Osteocyte (in vitro differentiated cells): ENCODE results near the gene CLNK. TPM values are rescaled to one million over a fixed set of nuclear protein-coding genes. Genes with fewer than 3 reads are reported as not detected.
A peak's percentile ranks its signal among the peaks of the same experiment; 100 is the strongest.

ENCODE experiments used
- DNase-seq: peaks from one replicate; pipeline ENCODE4 v3.0.0; 2021; ENCODE audit warnings: mixed read lengths; ENCODE audit not compliant: unreplicated experiment; ENCODE audit errors: extremely low spot score
- H3K27ac Mint-ChIP-seq: one replicate; pipeline ENCODE4 v1.8.0; 2021; ENCODE audit warnings: mild to moderate bottlenecking, mixed read lengths; ENCODE audit not compliant: unreplicated experiment
- H3K27me3 Mint-ChIP-seq: one replicate; pipeline ENCODE4 v1.8.0; 2021; ENCODE audit warnings: mixed read lengths; ENCODE audit not compliant: unreplicated experiment
- H3K36me3 Mint-ChIP-seq: one replicate; pipeline ENCODE4 v1.8.0; 2021; ENCODE audit warnings: mixed read lengths; ENCODE audit not compliant: unreplicated experiment
- H3K4me1 Mint-ChIP-seq: one replicate; pipeline ENCODE4 v1.8.0; 2021; ENCODE audit warnings: mixed read lengths; ENCODE audit not compliant: unreplicated experiment
- H3K4me3 Mint-ChIP-seq: one replicate; pipeline ENCODE4 v1.8.0; 2021; ENCODE audit warnings: mild to moderate bottlenecking, moderate library complexity, mixed read lengths; ENCODE audit not compliant: unreplicated experiment
- H3K9me3 Mint-ChIP-seq: one replicate; pipeline ENCODE4 v1.8.0; 2021; ENCODE audit warnings: mixed read lengths; ENCODE audit not compliant: unreplicated experiment
- total RNA-seq: library from RNA; stranded (reverse); gene quantifications from 2 replicates; pipeline ENCODE4 v1.2.1, GENCODE V29; 2021
- TF ChIP-seq, protein P1 (sequence below): fragments of 200-600 bp; sonication (generic); IDR thresholded peaks from 2 replicates; pipeline ENCODE4 v1.5.0; 2021; ENCODE audit warnings: antibody characterized with exemption, mild to moderate bottlenecking, moderate library complexity

The CLNK gene
- total RNA-seq, 1 donor from 2014 or later, result not detected

DNA sequence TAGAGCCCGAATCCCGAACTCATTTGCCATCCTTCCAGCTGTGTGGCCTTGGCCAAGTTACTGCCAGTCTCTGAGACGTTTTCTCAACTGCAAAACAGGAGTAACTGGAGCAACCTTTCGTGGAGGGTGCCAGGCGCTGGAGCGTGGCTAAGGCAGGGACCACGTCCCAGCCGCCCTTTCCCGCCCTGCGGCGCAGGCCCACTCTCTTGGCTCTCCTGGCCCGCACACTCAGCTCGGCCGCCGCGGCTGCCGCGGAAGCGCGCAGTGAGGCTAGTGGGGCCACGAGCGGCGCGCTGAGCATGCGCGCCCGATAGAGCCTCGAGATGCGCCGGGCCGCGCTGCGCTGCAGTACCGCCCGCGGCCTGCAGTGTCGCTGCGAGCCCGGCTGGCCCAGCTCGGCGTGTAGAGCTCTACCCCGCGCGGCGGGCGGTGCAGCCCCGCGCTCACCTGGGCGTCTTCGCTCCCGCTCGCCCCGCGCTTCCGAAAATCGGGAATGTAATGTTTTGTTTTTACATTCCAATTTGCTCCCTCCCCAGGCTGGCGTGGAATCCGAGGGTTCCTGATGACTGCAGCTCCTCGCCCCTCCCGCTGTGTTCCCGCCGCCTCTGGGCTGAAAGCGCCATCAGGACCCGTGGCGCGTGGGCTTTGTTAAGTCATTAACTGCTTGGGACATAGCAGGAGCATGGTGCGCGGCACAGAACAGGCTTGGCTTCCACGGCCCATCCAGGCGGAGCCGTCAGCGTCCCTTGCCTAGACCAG, 223.3 kb downstream of the CLNK start:
- TF ChIP-seq, protein P1, sequence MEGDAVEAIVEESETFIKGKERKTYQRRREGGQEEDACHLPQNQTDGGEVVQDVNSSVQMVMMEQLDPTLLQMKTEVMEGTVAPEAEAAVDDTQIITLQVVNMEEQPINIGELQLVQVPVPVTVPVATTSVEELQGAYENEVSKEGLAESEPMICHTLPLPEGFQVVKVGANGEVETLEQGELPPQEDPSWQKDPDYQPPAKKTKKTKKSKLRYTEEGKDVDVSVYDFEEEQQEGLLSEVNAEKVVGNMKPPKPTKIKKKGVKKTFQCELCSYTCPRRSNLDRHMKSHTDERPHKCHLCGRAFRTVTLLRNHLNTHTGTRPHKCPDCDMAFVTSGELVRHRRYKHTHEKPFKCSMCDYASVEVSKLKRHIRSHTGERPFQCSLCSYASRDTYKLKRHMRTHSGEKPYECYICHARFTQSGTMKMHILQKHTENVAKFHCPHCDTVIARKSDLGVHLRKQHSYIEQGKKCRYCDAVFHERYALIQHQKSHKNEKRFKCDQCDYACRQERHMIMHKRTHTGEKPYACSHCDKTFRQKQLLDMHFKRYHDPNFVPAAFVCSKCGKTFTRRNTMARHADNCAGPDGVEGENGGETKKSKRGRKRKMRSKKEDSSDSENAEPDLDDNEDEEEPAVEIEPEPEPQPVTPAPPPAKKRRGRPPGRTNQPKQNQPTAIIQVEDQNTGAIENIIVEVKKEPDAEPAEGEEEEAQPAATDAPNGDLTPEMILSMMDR, result peak; percentile 94
- Mint-ChIP-seq H3K27ac (no peak overlapping the region), H3K4me1 (peaks cover 37% of the 10 kb centered on the region), H3K36me3 (peaks cover 4% of the 10 kb centered on the region), H3K9me3 (peaks cover 13% of the 10 kb centered on the region), H3K27me3 (no peaks in the 10 kb centered on the region), H3K4me3 (peak overlapping the region; percentile 70)
- DNase-seq, result peak; percentile 87

DNA sequence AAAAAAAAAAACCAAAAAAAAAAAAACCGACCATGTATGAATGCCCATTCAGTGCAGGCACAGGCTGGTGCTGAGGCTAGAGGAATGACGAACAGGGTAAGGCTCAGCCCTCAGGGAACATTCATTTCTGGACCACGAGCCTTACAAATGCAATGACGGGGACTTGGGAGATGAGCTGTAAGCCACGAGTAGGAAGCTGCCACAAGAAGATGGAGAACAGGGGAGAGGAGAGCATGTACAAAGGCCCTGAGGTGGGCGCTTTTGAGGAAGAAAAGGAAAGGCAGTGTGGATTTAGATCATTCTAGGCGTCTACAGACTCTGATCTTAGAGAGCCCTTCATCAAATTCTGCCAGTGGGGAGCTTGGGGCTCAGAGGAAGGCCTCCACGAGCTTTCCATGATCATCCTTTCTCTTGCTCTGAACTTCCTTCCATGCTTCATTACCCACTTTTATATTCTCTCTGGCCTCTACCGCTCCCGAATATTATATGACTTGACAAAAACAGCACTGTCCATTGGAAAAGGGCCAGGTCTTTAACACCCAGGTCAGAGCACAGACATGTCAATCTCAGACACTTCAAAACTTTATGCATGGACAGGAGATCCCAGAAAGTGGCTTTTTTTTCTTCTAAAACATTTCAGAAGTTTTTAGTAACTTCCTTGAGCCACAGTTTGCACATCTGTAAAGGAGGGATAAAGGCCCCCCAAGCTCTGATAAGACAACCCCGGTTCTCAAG, 224.1 kb downstream of the CLNK start:
- Mint-ChIP-seq H3K9me3 (peaks cover 16% of the 10 kb centered on the region), H3K4me1 (peaks cover 40% of the 10 kb centered on the region), H3K27ac (no peak overlapping the region), H3K4me3 (peak overlapping the region; percentile 20), H3K36me3 (peaks cover 5% of the 10 kb centered on the region), H3K27me3 (no peaks in the 10 kb centered on the region)
- no peak for DNase-seq
- TF ChIP-seq, protein P1, result no peak

DNA sequence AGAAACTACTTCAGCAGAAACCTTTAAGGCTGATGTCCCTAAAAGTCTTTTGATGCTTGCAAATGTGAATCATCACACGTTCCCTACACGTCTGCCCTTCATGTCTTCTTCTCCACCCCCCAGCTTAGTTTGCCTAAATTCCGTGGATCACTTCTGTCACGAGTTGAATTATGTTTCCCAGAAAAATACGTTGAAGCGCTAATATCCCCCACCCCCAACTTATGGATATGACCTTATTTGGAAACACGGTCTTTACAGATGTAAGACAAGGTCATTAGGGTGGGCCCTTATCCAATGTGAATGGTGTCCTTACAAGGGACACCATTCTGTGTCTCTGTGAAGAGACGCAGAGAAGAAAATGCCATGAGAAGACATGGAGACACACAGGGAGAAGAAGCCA, 225.3 kb downstream of the CLNK start:
- Mint-ChIP-seq H3K9me3 (peaks cover 19% of the 10 kb centered on the region), H3K4me1 (peaks cover 39% of the 10 kb centered on the region), H3K27me3 (no peaks in the 10 kb centered on the region), H3K27ac (no peak overlapping the region), H3K36me3 (peaks cover 15% of the 10 kb centered on the region), H3K4me3 (no peak overlapping the region)
- TF ChIP-seq, protein P1, result no peak
- DNase-seq, result no peak

DNA sequence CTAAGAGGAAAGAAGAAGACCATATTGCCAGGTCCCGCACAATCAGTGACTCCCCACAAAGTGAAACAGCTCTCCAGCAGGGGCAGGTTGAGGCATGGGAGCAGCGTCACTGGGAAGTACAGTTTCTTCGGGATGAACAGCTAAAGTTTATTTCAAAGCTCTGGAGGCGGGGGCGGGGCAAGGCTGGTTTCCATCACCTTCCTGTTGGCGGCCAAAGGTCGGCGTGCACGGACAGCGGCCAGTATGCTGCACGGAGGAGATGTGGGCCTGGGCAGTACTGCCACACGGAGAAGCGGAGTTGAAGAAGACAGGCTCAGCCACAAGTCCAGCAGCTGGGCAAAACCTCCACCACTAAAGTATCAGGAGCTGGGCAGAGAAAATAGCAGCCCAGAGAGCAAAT, 226.4 kb downstream of the CLNK start:
- no peak for DNase-seq
- Mint-ChIP-seq H3K4me1 (peaks cover 33% of the 10 kb centered on the region), H3K27ac (no peak overlapping the region), H3K27me3 (no peaks in the 10 kb centered on the region), H3K9me3 (peaks cover 19% of the 10 kb centered on the region), H3K36me3 (peaks cover 26% of the 10 kb centered on the region), H3K4me3 (no peak overlapping the region)
- TF ChIP-seq, protein P1, result no peak

DNA sequence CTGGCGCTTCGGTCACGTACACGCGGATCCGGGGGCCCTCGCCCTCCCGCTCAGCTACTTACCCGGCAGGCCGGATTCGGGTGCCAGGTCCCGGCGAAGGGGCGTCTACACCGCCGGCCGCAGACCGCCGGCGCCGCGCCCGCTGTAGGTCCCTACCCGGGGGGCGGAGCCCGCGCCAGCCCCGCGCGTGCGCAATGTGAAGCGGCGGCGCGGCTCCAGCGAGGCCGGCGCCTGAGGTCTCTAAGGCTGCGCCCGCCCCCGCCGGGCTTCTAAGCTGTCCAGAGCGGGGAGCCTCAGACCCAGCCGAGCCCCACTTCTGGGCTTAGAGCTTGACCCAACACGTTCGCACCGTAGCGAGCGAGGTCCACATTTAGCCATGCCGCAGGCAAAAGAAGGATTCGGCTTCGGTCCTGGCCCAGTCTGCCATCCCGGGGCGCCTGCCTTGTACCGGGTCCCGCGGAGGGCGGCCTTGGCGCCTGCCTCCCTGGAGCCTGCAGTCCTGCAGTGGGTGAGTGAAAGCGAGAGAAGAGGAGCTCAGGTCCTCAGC, 227.2 kb downstream of the CLNK start, which contains the start of gene ZNF518B:
ZNF518B (minus strand) TSS at position 172 of the 547 bp plus-strand sequence. CDS start 11,098 bp downstream, outside the sequence.
- peak within 1 kb of the TSS; percentile 82 for H3K4me3 Mint-ChIP-seq
- TF ChIP-seq, protein P1, result no peak
- peaks cover 28% of the 10 kb centered on the region for H3K4me1 Mint-ChIP-seq
- peaks cover 35% of the 10 kb centered on the region for H3K36me3 Mint-ChIP-seq
- H3K9me3 Mint-ChIP-seq, result peaks cover 22% of the 10 kb centered on the region
- peak; percentile 90 for DNase-seq
- H3K27me3 Mint-ChIP-seq, result no peaks in the 10 kb centered on the region
- H3K27ac Mint-ChIP-seq, result peak within 1 kb of the TSS; percentile 79
